Cardiac muscle cell (in vitro differentiated cells and primary cell): Measurements from ENCODE around the gene SLC22A1. TPM values are rescaled to one million over a fixed set of nuclear protein-coding genes. Genes with fewer than 3 reads are reported as not detected.
"Not testable (repeated sequence)": the region's sequence is repeated elsewhere in the genome, so short reads cannot be mapped to it uniquely, and the experiment has no call there.

ENCODE experiments used
- DNase-seq, 2 donors: peaks; one replicate each; pipeline versions ENCODE4 v3.0.0 to v3.0.0-alpha.2; 2010 to 2017; ENCODE audit warnings: low read depth in 1 of 2, low spot score in 1 of 2
- H3K27ac ChIP-seq: fragments of 200-600 bp; sonication (generic); 2 replicates; pipeline ENCODE4 v1.5.1; 2016
- H3K27me3 ChIP-seq: fragments of 200-600 bp; sonication (generic); 2 replicates; pipeline ENCODE4 v1.6.0; 2016; ENCODE audit warnings: control low read depth
- H3K36me3 ChIP-seq: fragments of 200-600 bp; sonication (generic); 2 replicates; pipeline ENCODE4 v1.5.1; 2016; ENCODE audit warnings: control low read depth
- H3K4me1 ChIP-seq: fragments of 200-600 bp; sonication (generic); 2 replicates; pipeline ENCODE4 v1.8.1; 2017; ENCODE audit warnings: low read depth, mild to moderate bottlenecking, mixed run types
- H3K4me3 ChIP-seq: fragments of 200-600 bp; sonication (generic); 2 replicates; pipeline ENCODE4 v1.5.1; 2016; ENCODE audit warnings: mild to moderate bottlenecking
- H3K9me3 ChIP-seq: fragments of 200-600 bp; sonication (generic); 2 replicates; pipeline ENCODE4 v1.5.1; 2017; ENCODE audit warnings: low read depth, mild to moderate bottlenecking, control low read depth
- CTCF ChIP-seq: IDR thresholded peaks from 2 replicates; pipeline ENCODE4 v1.5.1; 2012; ENCODE audit warnings: low read depth, mild to moderate bottlenecking, low read length
- polyA plus RNA-seq: library from polyadenylated mRNA; unstranded; fragments of >200 nt; fragmentation: Nextera tagmentation; extraction: Ambion mirVana; gene quantifications from 2 replicates; pipeline ENCODE4 v1.2.1, GENCODE V29; 2016
- total RNA-seq: library from RNA; depleted of rRNA; stranded (reverse); fragments of >200 nt; gene quantifications from 2 replicates; pipeline ENCODE4 v1.2.3, GENCODE V29; 2016

The SLC22A1 gene
- total and polyA plus RNA-seq, 2 experiments from 2014 or later = 0.42 TPM; not detected in 1

GRCh38 chr6:160137989-160138835 lies 16.6 kb downstream of the SLC22A1 start:
- Histone ChIP-seq H3K36me3 (no peaks in the 10 kb centered on the region), H3K4me3 (no peak overlapping the region), H3K4me1 (peaks cover 5% of the 10 kb centered on the region), H3K27ac (no peak overlapping the region), H3K9me3 (no peaks in the 10 kb centered on the region), H3K27me3 (no peaks in the 10 kb centered on the region)
- TF ChIP-seq CTCF = peak; percentile 76
- DNase-seq = peak; percentile 81 to 88

GRCh38 chr6:160138839-160139419 lies 17.3 kb downstream of the SLC22A1 start:
- Histone ChIP-seq H3K4me3 (no peak overlapping the region), H3K36me3 (no peaks in the 10 kb centered on the region), H3K4me1 (peaks cover 5% of the 10 kb centered on the region), H3K27me3 (no peaks in the 10 kb centered on the region), H3K27ac (no peak overlapping the region), H3K9me3 (no peaks in the 10 kb centered on the region)
- DNase-seq = no peak
- TF ChIP-seq CTCF = no peak

GRCh38 chr6:160139420-160139851 lies 17.8 kb downstream of the SLC22A1 start:
- TF ChIP-seq CTCF = no peak
- Histone ChIP-seq H3K4me1 (peaks cover 5% of the 10 kb centered on the region), H3K36me3 (no peaks in the 10 kb centered on the region), H3K4me3 (no peak overlapping the region), H3K27me3 (no peaks in the 10 kb centered on the region), H3K9me3 (no peaks in the 10 kb centered on the region), H3K27ac (no peak overlapping the region)
- peak in 1 of 2 donors; percentile 85 for DNase-seq

- not testable (repeated sequence) for H3K36me3 ChIP-seq, H3K27ac ChIP-seq, H3K4me1 ChIP-seq, H3K27me3 ChIP-seq, H3K4me3 ChIP-seq, H3K9me3 ChIP-seq, DNase-seq
Observed at GRCh38 chr6:160140493-160140892, 18.9 kb downstream of the SLC22A1 start.

GRCh38 chr6:160141001-160141726 lies 19.5 kb downstream of the SLC22A1 start:
- H3K36me3 ChIP-seq = no peaks in the 10 kb centered on the region
- no peak overlapping the region for H3K27ac ChIP-seq

More at GRCh38 chr6:160141001-160141726, 19.5 kb downstream of the SLC22A1 start:
- Histone ChIP-seq H3K4me1 (peaks cover 5% of the 10 kb centered on the region), H3K27me3 (no peaks in the 10 kb centered on the region), H3K4me3 (no peak overlapping the region), H3K9me3 (no peaks in the 10 kb centered on the region)
- peak in 1 of 2 donors; percentile 53 for DNase-seq
- TF ChIP-seq CTCF = no peak
